Gastrocnemius medialis (tissue), 4 donors: ENCODE measurements around the gene RALBP1.

Experiments used
- POLR2A ChIP-seq, 2 donors: fragments of 450-650 bp; IDR thresholded peaks; one replicate each; pipeline ENCODE4 v1.6.1; 2017; ENCODE audit warnings: antibody characterized with exemption in 2 of 2, mild to moderate bottlenecking in 2 of 2, moderate library complexity in 2 of 2
- TF ChIP-seq, protein P1 (sequence below), 5 experiments: fragments of 450-650 bp in 3 of 5; fragments of 200-600 bp in 2 of 5; sonication (generic) in 2 of 5; IDR thresholded peaks in 4 of 5; conservative IDR thresholded peaks in 1 of 5; 1 replicate in 4 of 5; 2 replicates in 1 of 5; pipeline ENCODE4 v1.5.1; 2016 to 2019; ENCODE audit warnings: antibody characterized with exemption in 5 of 5, mild to moderate bottlenecking in 3 of 5, moderate library complexity in 3 of 5

DNA sequence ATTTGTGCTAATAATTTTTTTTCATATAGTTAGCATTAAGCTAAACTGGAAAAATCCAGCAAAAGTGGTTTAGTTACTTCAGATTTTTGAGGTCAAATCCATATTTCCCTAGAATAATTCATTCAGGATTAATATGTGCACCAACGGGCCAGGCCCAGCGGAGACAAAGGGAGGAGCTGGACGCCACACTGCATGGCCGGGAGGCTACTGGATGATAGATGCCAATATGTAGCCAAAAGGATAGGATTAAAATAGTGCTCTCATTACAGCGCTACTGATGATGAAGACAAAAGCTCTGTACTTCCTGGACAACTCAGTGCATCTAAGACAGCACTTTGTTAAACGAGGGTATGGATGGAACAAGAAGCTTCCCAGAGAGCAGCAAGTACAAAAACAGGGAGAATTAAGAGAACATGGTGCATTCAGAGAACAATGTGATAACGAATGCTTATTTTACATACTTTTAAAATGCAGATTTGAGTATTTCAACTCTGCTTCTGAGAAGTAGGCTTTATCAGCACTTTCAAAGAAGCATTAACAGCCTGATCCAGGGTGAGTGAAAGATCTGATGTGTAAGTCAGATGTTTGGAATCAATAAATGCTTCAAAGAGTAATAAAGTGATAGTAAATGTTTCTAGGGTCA is 99.3 kb downstream of the RALBP1 start:
- TF ChIP-seq POLR2A (IDR thresholded peaks at IDR 0.05): no peak
- TF ChIP-seq, protein P1, sequence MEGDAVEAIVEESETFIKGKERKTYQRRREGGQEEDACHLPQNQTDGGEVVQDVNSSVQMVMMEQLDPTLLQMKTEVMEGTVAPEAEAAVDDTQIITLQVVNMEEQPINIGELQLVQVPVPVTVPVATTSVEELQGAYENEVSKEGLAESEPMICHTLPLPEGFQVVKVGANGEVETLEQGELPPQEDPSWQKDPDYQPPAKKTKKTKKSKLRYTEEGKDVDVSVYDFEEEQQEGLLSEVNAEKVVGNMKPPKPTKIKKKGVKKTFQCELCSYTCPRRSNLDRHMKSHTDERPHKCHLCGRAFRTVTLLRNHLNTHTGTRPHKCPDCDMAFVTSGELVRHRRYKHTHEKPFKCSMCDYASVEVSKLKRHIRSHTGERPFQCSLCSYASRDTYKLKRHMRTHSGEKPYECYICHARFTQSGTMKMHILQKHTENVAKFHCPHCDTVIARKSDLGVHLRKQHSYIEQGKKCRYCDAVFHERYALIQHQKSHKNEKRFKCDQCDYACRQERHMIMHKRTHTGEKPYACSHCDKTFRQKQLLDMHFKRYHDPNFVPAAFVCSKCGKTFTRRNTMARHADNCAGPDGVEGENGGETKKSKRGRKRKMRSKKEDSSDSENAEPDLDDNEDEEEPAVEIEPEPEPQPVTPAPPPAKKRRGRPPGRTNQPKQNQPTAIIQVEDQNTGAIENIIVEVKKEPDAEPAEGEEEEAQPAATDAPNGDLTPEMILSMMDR (IDR thresholded peaks at IDR 0.05 in 4 of 5, conservative IDR thresholded peaks at IDR 0.05 in 1 of 5): no peak
